Measurements from ENCODE around the gene GANAB. TPM values are rescaled to one million over a fixed set of nuclear protein-coding genes. Genes with fewer than 3 reads are reported as not detected.
"Not testable (repeated sequence)": the region's sequence is repeated elsewhere in the genome, so short reads cannot be mapped to it uniquely, and the experiment has no call there.

GANAB gene
- total RNA-seq, 4 donors from 2014 or later: 131 to 146 (median 140) TPM

GRCh38 chr11:62592146-62592815 lies 54.1 kb downstream of the GANAB start:
- TF ChIP-seq POLR2A (IDR thresholded peaks at IDR 0.05): no peak
- TF ChIP-seq CTCF (IDR thresholded peaks at IDR 0.05): no peak
- Histone ChIP-seq H3K27me3 (no peaks in the 10 kb centered on the region), H3K4me1 (peaks cover 0 to 25% (median 10%) of the 10 kb centered on the region in 4 donors), H3K4me3 (peak overlapping the region; percentile 47 to 85 (median 68)), H3K36me3 (peaks cover 0 to 53% (median 0%) of the 10 kb centered on the region in 3 donors), H3K27ac (peak overlapping the region; percentile 93 to 96 (median 94)), H3K9me3 (no peaks in the 10 kb centered on the region)
- no peak for DNase-seq

GRCh38 chr11:62591448-62592145 lies 54.8 kb downstream of the GANAB start, which contains the start of gene TUT1:
TUT1 (minus strand) TSS chr11:62591523; CDS start chr11:62591485, 38 bp downstream.
- H3K27me3 ChIP-seq: no peaks in the 10 kb centered on the region
- peak within 1 kb of the TSS; percentile 93 to 96 (median 94) for H3K27ac ChIP-seq
- H3K4me3 ChIP-seq: peak within 1 kb of the TSS; percentile 47 to 85 (median 68)
- H3K9me3 ChIP-seq: no peaks in the 10 kb centered on the region
- peaks cover 0 to 53% (median 0%) of the 10 kb centered on the region in 3 donors for H3K36me3 ChIP-seq
- H3K4me1 ChIP-seq: peaks cover 0 to 25% (median 10%) of the 10 kb centered on the region in 4 donors
- TF ChIP-seq POLR2A (IDR thresholded peaks at IDR 0.05): peak; percentile 71 to 93
- peak in 1 of 6 experiments; percentile 17 for TF ChIP-seq CTCF (IDR thresholded peaks at IDR 0.05)
- peak; percentile 94 to 99 (median 96) for DNase-seq

- Histone ChIP-seq H3K9me3 (no peaks in the 10 kb centered on the region), H3K27me3 (no peaks in the 10 kb centered on the region), H3K27ac (no peak overlapping the region), H3K4me3 (no peak overlapping the region), H3K4me1 (peaks cover 0 to 25% (median 10%) of the 10 kb centered on the region in 4 donors), H3K36me3 (peaks cover 0 to 53% (median 0%) of the 10 kb centered on the region in 3 donors)
- DNase-seq: no peak
- TF ChIP-seq CTCF (IDR thresholded peaks at IDR 0.05) (no peak), POLR2A (IDR thresholded peaks at IDR 0.05) (no peak)
Observed at GRCh38 chr11:62588966-62589637, 57.3 kb downstream of the GANAB start.

- DNase-seq, H3K4me1 ChIP-seq, H3K9me3 ChIP-seq, H3K4me3 ChIP-seq, H3K27ac ChIP-seq, H3K27me3 ChIP-seq: not testable (repeated sequence)
- H3K36me3 ChIP-seq: peaks cover 0 to 69% (median 0%) of the 10 kb centered on the region in 3 donors
Observed at GRCh38 chr11:62585356-62585755, 61.1 kb downstream of the GANAB start.

GRCh38 chr11:62581735-62582134 lies 64.7 kb downstream of the GANAB start:
- H3K9me3 ChIP-seq, DNase-seq, H3K27me3 ChIP-seq, H3K4me1 ChIP-seq, H3K4me3 ChIP-seq, H3K27ac ChIP-seq: not testable (repeated sequence)
- peaks cover 0 to 73% (median 0%) of the 10 kb centered on the region in 3 donors for H3K36me3 ChIP-seq

- no peak for TF ChIP-seq POLR2A (IDR thresholded peaks at IDR 0.05)
- TF ChIP-seq CTCF (IDR thresholded peaks at IDR 0.05): no peak
- no peak overlapping the region for H3K4me3 ChIP-seq
- DNase-seq: peak in 1 of 3 donors; percentile 14
- no peaks in the 10 kb centered on the region for H3K9me3 ChIP-seq
- H3K27me3 ChIP-seq: no peaks in the 10 kb centered on the region
- no peak overlapping the region for H3K27ac ChIP-seq
- H3K4me1 ChIP-seq: peaks cover 0 to under 1% (median 0%) of the 10 kb centered on the region in 4 donors
- H3K36me3 ChIP-seq: peaks cover 0 to 71% (median 0%) of the 10 kb centered on the region in 3 donors
Observed at GRCh38 chr11:62580959-62581715, 65.3 kb downstream of the GANAB start.
